LNCAP (cell line): Measurements from ENCODE around the gene MAP4K3.

Experiments
- TF ChIP-seq, protein P1 (sequence below): fragments of 450-650 bp; IDR thresholded peaks from 2 replicates; pipeline ENCODE4 v1.5.1; 2017; ENCODE audit warnings: mild to moderate bottlenecking

The MAP4K3 gene

DNA sequence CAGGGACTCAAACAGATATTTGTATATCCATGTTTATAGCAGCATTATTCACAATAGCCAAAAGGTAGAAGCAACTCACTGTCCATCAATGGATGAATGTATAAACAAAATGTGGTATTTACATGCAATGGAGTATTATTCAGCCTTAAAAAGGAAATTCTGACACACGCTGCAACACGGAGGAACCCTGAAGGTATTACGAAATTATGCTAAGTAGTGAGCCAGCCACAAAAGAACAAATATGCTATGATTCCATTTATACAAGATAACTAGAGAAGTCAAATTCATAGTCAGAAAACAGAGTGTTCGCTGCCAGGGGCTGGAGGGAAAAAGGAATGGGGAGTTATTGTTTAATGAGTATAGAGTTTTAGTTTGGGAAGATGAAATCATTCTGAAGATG is 132.4 kb downstream of the MAP4K3 start:
- TF ChIP-seq, protein P1, sequence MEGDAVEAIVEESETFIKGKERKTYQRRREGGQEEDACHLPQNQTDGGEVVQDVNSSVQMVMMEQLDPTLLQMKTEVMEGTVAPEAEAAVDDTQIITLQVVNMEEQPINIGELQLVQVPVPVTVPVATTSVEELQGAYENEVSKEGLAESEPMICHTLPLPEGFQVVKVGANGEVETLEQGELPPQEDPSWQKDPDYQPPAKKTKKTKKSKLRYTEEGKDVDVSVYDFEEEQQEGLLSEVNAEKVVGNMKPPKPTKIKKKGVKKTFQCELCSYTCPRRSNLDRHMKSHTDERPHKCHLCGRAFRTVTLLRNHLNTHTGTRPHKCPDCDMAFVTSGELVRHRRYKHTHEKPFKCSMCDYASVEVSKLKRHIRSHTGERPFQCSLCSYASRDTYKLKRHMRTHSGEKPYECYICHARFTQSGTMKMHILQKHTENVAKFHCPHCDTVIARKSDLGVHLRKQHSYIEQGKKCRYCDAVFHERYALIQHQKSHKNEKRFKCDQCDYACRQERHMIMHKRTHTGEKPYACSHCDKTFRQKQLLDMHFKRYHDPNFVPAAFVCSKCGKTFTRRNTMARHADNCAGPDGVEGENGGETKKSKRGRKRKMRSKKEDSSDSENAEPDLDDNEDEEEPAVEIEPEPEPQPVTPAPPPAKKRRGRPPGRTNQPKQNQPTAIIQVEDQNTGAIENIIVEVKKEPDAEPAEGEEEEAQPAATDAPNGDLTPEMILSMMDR, result no peak

GRCh38 chr2:39304200-39304599 is 132.9 kb downstream of the MAP4K3 start:
- TF ChIP-seq, protein P1, result no peak

DNA sequence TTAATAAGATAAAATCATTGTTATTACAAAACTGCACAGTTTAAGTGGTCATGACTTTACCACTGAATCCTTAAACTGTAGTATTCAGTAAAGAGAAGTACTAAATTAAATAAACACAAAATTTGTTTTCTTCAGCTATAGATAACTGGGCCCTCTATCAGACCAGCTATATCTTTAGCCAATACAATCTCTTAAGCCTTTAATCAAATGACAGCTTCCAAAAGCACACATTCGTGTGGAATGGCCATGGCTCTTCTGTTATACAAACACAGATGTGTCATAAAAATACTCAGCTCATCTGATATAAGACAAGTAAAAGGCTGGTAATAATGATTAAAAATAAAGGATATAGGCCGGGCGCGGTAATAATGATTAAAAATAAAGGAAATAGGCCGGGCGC is 135.7 kb downstream of the MAP4K3 start:
- TF ChIP-seq, protein P1, result no peak

DNA sequence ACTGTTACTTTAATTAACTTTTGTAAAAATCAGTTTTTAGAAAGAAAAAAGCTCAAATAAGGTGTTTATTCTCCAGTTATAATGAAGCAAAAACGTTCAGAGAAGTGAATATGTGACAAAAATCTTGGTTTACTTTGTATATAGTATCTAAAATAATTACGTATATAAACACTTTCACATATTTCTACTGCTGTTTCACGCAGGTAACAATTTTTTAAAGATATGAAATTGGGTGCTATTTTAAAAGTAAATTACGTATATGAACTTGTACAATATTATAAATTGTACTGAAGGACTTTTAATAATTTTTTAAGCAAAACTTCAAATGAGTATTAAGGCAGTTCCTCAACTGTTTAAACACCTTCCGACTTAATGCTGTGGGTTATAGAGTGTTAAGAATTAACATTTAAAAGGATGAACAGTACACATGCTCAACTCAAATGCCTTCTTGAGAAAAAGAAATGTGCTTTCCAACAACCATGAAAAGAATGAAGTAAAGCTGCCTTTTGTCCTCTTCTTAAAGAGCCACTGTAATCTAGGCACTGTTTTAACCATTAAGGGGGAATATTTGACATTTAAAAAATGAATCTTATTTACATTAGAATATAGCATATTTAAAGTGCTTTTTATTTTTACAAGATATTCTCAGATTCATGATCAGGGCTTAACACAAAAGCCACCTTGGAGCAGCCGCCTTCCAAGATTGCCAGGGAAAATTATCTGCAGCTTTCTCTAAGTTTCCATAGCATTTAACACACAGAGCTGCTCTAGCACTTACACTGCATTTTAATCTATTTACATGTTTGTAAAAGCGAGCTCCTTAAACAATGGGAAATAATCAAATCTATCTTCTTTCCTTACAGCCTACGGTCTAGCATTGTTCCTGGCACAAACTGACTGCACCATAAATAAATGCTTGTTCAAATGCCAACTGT is 136.8 kb downstream of the MAP4K3 start:
- TF ChIP-seq, protein P1, result no peak

GRCh38 chr2:39290433-39290832 is 146.7 kb downstream of the MAP4K3 start:
- TF ChIP-seq, protein P1, result no peak

DNA sequence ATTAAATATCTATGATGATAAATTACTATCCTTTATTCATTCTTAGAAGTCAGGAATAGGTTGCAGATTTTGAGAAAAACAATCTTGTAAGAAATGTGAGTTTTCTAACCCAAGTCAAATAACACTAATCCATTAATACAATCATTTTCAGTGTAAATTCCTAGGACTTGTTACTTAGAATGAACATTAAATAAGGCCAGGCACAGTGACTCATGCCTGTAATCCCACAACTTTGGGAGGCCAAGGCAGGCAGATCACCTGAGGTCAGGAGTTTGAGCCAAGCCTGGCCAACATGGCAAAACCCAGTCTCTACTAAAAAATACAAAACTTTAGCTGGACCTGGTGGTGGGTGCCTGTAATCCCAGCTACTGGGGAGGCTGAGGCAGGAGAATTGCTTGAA is 147.5 kb downstream of the MAP4K3 start:
- TF ChIP-seq, protein P1, result no peak

GRCh38 chr2:39283561-39283960 is 153.5 kb downstream of the MAP4K3 start:
- TF ChIP-seq, protein P1, result no peak
